CD8-positive, alpha-beta memory T cell (primary cell): ENCODE results near the gene FAU. TPM values are rescaled to one million over a fixed set of nuclear protein-coding genes. Genes with fewer than 3 reads are reported as not detected.

ENCODE experiments used
- CTCF ChIA-PET: fragments of 350-600 bp; sonication (Branson Sonifier 250); formaldehyde crosslinking; loops from one replicate; lab custom pipeline; 2021; ENCODE audit warnings: antibody characterized with exemption; lab: Charles Lee
- POLR2A ChIA-PET: fragments of 350-600 bp; sonication (Branson Sonifier 250); formaldehyde crosslinking; loops from one replicate; lab custom pipeline; 2021; ENCODE audit warnings: antibody characterized with exemption; lab: Charles Lee
- DNase-seq, 5 donors: peaks; one replicate each; pipeline versions ENCODE4 v3.0.0 to v3.0.0-alpha.2; 2020 to 2022; ENCODE audit warnings: mixed read lengths in 1 of 5
- H3K27ac ChIP-seq: one replicate; pipeline ENCODE4 v1.7.0; 2013; ENCODE audit warnings: low read depth, mild to moderate bottlenecking, low read length, moderate library complexity
- H3K27me3 ChIP-seq: 2 replicates; pipeline ENCODE4 v1.7.0; 2013; ENCODE audit warnings: low read length, mild to moderate bottlenecking; ENCODE audit not compliant: insufficient read depth, poor library complexity, severe bottlenecking
- H3K36me3 ChIP-seq: 2 replicates; pipeline ENCODE4 v1.7.0; 2013; ENCODE audit warnings: mild to moderate bottlenecking, low read length, moderate library complexity; ENCODE audit not compliant: insufficient read depth
- H3K4me1 ChIP-seq: 2 replicates; pipeline ENCODE4 v1.7.0; 2013; ENCODE audit warnings: mild to moderate bottlenecking, low read length, moderate library complexity; ENCODE audit not compliant: insufficient read depth
- H3K4me3 ChIP-seq: 2 replicates; pipeline ENCODE4 v1.7.0; 2013; ENCODE audit warnings: mild to moderate bottlenecking, low read length
- H3K9me3 ChIP-seq: 2 replicates; pipeline ENCODE4 v1.7.0; 2013; ENCODE audit warnings: mild to moderate bottlenecking, low read length
- H3K27ac Mint-ChIP-seq, 8 donors: one replicate each; pipeline ENCODE4 v1.8.0; 2020 to 2021; ENCODE audit warnings: mixed read lengths in 8 of 8, mild to moderate bottlenecking in 6 of 8, inconsistent platforms in 3 of 8, moderate library complexity in 3 of 8
- H3K27me3 Mint-ChIP-seq, 2 donors: one replicate each; pipeline ENCODE4 v1.8.0; 2020 to 2021; ENCODE audit warnings: mixed read lengths in 2 of 2, mild to moderate bottlenecking in 1 of 2, moderate library complexity in 1 of 2
- H3K36me3 Mint-ChIP-seq, 3 donors: one replicate each; pipeline ENCODE4 v1.8.0; 2020 to 2021; ENCODE audit warnings: mixed read lengths in 3 of 3, inconsistent platforms in 1 of 3, mild to moderate bottlenecking in 1 of 3
- H3K4me1 Mint-ChIP-seq, 3 donors: one replicate each; pipeline ENCODE4 v1.8.0; 2020 to 2021; ENCODE audit warnings: mixed read lengths in 3 of 3, inconsistent platforms in 1 of 3, mild to moderate bottlenecking in 1 of 3
- H3K4me3 Mint-ChIP-seq, 7 donors: one replicate each; pipeline ENCODE4 v1.8.0; 2020 to 2021; ENCODE audit warnings: mixed read lengths in 7 of 7, mild to moderate bottlenecking in 6 of 7, moderate library complexity in 4 of 7, inconsistent platforms in 2 of 7
- H3K9me3 Mint-ChIP-seq, 5 donors: one replicate each; pipeline ENCODE4 v1.8.0; 2020 to 2022; ENCODE audit warnings: mixed read lengths in 5 of 5, mild to moderate bottlenecking in 3 of 5, moderate library complexity in 2 of 5, inconsistent platforms in 1 of 5
- polyA plus RNA-seq: library from polyadenylated mRNA; unstranded; fragments of 300-500 nt; fragmentation: Illumina TruSeq; gene quantifications from one replicate; pipeline ENCODE4 v1.2.3, GENCODE V29; 2021
- total RNA-seq, 2 experiments: library from RNA; stranded (reverse); gene quantifications; one replicate each; pipeline ENCODE4 v1.2.3, GENCODE V29; 2021

FAU gene
- total and polyA plus RNA-seq, 3 experiments from 2014 or later = 904 to 1,073 (median 1,054) TPM

DNA sequence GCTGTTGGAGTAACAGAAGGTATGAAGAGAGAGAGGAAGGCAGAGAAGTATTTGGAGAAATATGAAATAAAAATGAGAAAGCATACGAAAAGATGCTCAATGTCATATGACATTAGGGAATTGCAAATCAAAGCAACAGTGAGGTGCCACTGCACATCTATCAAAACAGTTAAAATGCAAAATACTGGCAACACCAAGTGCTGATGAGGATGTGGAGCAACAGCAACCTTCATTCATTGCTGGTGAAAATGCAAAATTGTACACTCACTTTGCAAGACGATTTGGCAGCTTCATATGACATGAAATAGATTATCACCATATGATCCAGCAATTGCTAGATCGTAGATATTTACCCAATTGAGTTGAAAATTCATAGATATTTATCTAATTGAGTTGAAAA is 38.7 kb upstream of the FAU start:
- Histone ChIP-seq H3K4me3 (no peak overlapping the region), H3K9me3 (no peaks in the 10 kb centered on the region), H3K36me3 (no peaks in the 10 kb centered on the region), H3K27me3 (no peaks in the 10 kb centered on the region), H3K27ac (no peak overlapping the region), H3K4me1 (no peaks in the 10 kb centered on the region)
- no peaks in the 10 kb centered on the region for H3K36me3 Mint-ChIP-seq
- H3K27ac Mint-ChIP-seq = no peak overlapping the region
- H3K27me3 Mint-ChIP-seq = peaks cover 11 to 15% of the 10 kb centered on the region in 2 donors
- no peaks in the 10 kb centered on the region for H3K4me1 Mint-ChIP-seq
- DNase-seq = no peak
- no peak overlapping the region for H3K4me3 Mint-ChIP-seq
- no peaks in the 10 kb centered on the region for H3K9me3 Mint-ChIP-seq
- ChIA-PET POLR2A (no interaction called here), CTCF (no interaction called here)

DNA sequence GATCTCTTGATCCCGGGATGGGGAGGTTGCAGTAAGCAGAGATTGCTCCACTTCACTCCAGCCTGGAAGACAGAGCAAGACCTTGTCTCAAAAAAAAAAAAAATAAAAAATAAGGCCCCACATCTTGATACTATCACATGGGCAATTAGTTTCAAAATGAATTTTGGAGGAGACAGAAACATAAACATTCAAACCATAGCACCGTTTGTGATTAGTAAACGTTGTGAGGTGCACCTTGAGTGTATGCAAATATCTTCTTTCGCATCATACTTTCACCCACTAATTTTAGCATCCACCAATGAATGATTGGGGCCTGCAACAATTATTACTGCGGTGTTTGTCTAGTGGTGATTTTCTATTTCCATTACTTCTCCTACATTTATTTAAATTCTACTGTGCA is 37.1 kb upstream of the FAU start:
- DNase-seq = no peak
- Histone ChIP-seq H3K36me3 (no peaks in the 10 kb centered on the region), H3K27me3 (no peaks in the 10 kb centered on the region), H3K27ac (no peak overlapping the region), H3K4me1 (no peaks in the 10 kb centered on the region), H3K4me3 (no peak overlapping the region), H3K9me3 (no peaks in the 10 kb centered on the region)
- no peaks in the 10 kb centered on the region for H3K9me3 Mint-ChIP-seq
- H3K27me3 Mint-ChIP-seq = peaks cover 9 to 15% of the 10 kb centered on the region in 2 donors
- ChIA-PET CTCF (no interaction called here), POLR2A (no interaction called here)
- no peak overlapping the region for H3K4me3 Mint-ChIP-seq
- no peaks in the 10 kb centered on the region for H3K4me1 Mint-ChIP-seq
- no peaks in the 10 kb centered on the region for H3K36me3 Mint-ChIP-seq
- no peak overlapping the region for H3K27ac Mint-ChIP-seq

GRCh38 chr11:65157336-65157735 is 35.4 kb upstream of the FAU start:
- Histone ChIP-seq H3K4me1 (no peaks in the 10 kb centered on the region), H3K27ac (no peak overlapping the region), H3K9me3 (no peaks in the 10 kb centered on the region), H3K4me3 (no peak overlapping the region), H3K27me3 (no peaks in the 10 kb centered on the region), H3K36me3 (no peaks in the 10 kb centered on the region)
- ChIA-PET POLR2A (interaction anchor here (0.6 kb wide), 1 partner anchor 262 kb away, joined by 3 read pairs; no protein-coding TSS in a partner anchor), CTCF (no interaction called here)
- Mint-ChIP-seq H3K27ac (no peak overlapping the region), H3K4me1 (no peaks in the 10 kb centered on the region), H3K36me3 (no peaks in the 10 kb centered on the region), H3K9me3 (no peaks in the 10 kb centered on the region), H3K27me3 (peaks cover 9 to 15% of the 10 kb centered on the region in 2 donors), H3K4me3 (no peak overlapping the region)
- no peak for DNase-seq

- no peaks in the 10 kb centered on the region for H3K4me1 Mint-ChIP-seq
- Histone ChIP-seq H3K27me3 (no peaks in the 10 kb centered on the region), H3K9me3 (no peaks in the 10 kb centered on the region), H3K4me3 (no peak overlapping the region), H3K36me3 (no peaks in the 10 kb centered on the region), H3K27ac (no peak overlapping the region), H3K4me1 (no peaks in the 10 kb centered on the region)
- H3K27me3 Mint-ChIP-seq = peaks cover 9 to 15% of the 10 kb centered on the region in 2 donors
- CTCF ChIA-PET = no interaction called here
- H3K9me3 Mint-ChIP-seq = no peaks in the 10 kb centered on the region
- POLR2A ChIA-PET = no interaction called here
- H3K36me3 Mint-ChIP-seq = no peaks in the 10 kb centered on the region
- H3K27ac Mint-ChIP-seq = peak overlapping the region in 1 of 8 donors; percentile 11
- DNase-seq = no peak
- H3K4me3 Mint-ChIP-seq = no peak overlapping the region
Measured at GRCh38 chr11:65156926-65157325, 35.0 kb upstream of the FAU start.

DNA sequence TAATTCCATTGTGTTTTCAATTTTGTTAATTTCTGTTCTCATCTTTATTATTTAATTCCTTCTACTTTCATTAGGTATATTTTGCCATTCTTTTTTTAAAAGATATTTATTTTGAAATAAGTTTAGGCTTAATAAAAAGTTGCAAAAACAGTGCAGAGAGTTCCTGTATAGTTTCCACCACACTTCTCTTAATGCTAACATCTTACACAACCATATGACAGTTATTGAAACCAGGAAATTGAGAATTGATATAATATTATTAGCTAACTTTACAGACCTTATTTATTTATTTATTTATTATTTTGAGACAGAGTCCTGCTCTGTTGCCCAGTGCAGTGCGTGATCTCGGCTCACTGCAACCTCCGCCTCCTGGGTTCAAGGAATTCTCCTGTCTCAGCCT is 34.3 kb upstream of the FAU start:
- Mint-ChIP-seq H3K4me3 (no peak overlapping the region), H3K27me3 (peaks cover 9 to 15% of the 10 kb centered on the region in 2 donors), H3K36me3 (no peaks in the 10 kb centered on the region), H3K27ac (no peak overlapping the region), H3K4me1 (no peaks in the 10 kb centered on the region), H3K9me3 (no peaks in the 10 kb centered on the region)
- Histone ChIP-seq H3K9me3 (no peaks in the 10 kb centered on the region), H3K36me3 (no peaks in the 10 kb centered on the region), H3K27ac (no peak overlapping the region), H3K4me3 (no peak overlapping the region), H3K4me1 (no peaks in the 10 kb centered on the region), H3K27me3 (no peaks in the 10 kb centered on the region)
- POLR2A ChIA-PET = no interaction called here
- CTCF ChIA-PET = no interaction called here
- DNase-seq = no peak

- Histone ChIP-seq H3K4me1 (no peaks in the 10 kb centered on the region), H3K36me3 (no peaks in the 10 kb centered on the region), H3K27ac (no peak overlapping the region), H3K27me3 (no peaks in the 10 kb centered on the region), H3K4me3 (no peak overlapping the region), H3K9me3 (no peaks in the 10 kb centered on the region)
- Mint-ChIP-seq H3K27me3 (peaks cover 0 to 4% of the 10 kb centered on the region in 2 donors), H3K36me3 (no peaks in the 10 kb centered on the region), H3K9me3 (peaks cover 0 to 3% (median 0%) of the 10 kb centered on the region in 5 donors), H3K27ac (no peak overlapping the region), H3K4me3 (peak overlapping the region in 1 of 7 donors; percentile 15), H3K4me1 (no peaks in the 10 kb centered on the region)
- ChIA-PET POLR2A (interaction anchor here (0.5 kb wide), 1 partner anchor 89 kb away, joined by 4 read pairs; no protein-coding TSS in a partner anchor), CTCF (no interaction called here)
- DNase-seq = no peak
Measured at GRCh38 chr11:65152122-65152521, 30.2 kb upstream of the FAU start.

GRCh38 chr11:65151331-65151899 is 29.5 kb upstream of the FAU start:
- Histone ChIP-seq H3K4me3 (no peak overlapping the region), H3K36me3 (no peaks in the 10 kb centered on the region), H3K4me1 (no peaks in the 10 kb centered on the region), H3K27me3 (no peaks in the 10 kb centered on the region), H3K27ac (no peak overlapping the region), H3K9me3 (no peaks in the 10 kb centered on the region)
- DNase-seq = no peak
- no peak overlapping the region for H3K4me3 Mint-ChIP-seq
- peak overlapping the region in 1 of 8 donors; percentile 3 for H3K27ac Mint-ChIP-seq
- no peaks in the 10 kb centered on the region for H3K36me3 Mint-ChIP-seq
- H3K9me3 Mint-ChIP-seq = peaks cover 0 to 3% (median 0%) of the 10 kb centered on the region in 5 donors
- CTCF ChIA-PET = no interaction called here
- POLR2A ChIA-PET = interaction anchor here (0.5 kb wide), 1 partner anchor 89 kb away, joined by 4 read pairs; no protein-coding TSS in a partner anchor
- H3K4me1 Mint-ChIP-seq = no peaks in the 10 kb centered on the region
- peaks cover 0 to 4% of the 10 kb centered on the region in 2 donors for H3K27me3 Mint-ChIP-seq

GRCh38 chr11:65150509-65151299 is 28.8 kb upstream of the FAU start:
- ChIA-PET CTCF (no interaction called here), POLR2A (no interaction called here)
- Histone ChIP-seq H3K9me3 (no peaks in the 10 kb centered on the region), H3K4me3 (no peak overlapping the region), H3K4me1 (no peaks in the 10 kb centered on the region), H3K36me3 (no peaks in the 10 kb centered on the region), H3K27me3 (no peaks in the 10 kb centered on the region), H3K27ac (peak overlapping the region; percentile 25)
- no peaks in the 10 kb centered on the region for H3K4me1 Mint-ChIP-seq
- peak overlapping the region in 2 of 8 donors; percentile 29 to 55 for H3K27ac Mint-ChIP-seq
- DNase-seq = no peak
- peaks cover 0 to 3% (median 0%) of the 10 kb centered on the region in 5 donors for H3K9me3 Mint-ChIP-seq
- no peak overlapping the region for H3K4me3 Mint-ChIP-seq
- H3K27me3 Mint-ChIP-seq = peaks cover 1 to 4% of the 10 kb centered on the region in 2 donors
- H3K36me3 Mint-ChIP-seq = no peaks in the 10 kb centered on the region
